ENCODE measurements around the gene GPLD1.

The GPLD1 gene

GRCh38 chr6:24378473-24379097 lies 110.8 kb downstream of the GPLD1 start:
- DNase-seq, result no peak

All from stimulated activated CD4-positive, alpha-beta T cell treated with anti-CD3 and anti-CD28 coated beads, Interleukin-12 subunit alpha, Interleukin-12 subunit beta, amount 100 ng/mL, for 4 hours (primary cell).